ENCODE data around the gene FOXO1.

The FOXO1 gene

DNA sequence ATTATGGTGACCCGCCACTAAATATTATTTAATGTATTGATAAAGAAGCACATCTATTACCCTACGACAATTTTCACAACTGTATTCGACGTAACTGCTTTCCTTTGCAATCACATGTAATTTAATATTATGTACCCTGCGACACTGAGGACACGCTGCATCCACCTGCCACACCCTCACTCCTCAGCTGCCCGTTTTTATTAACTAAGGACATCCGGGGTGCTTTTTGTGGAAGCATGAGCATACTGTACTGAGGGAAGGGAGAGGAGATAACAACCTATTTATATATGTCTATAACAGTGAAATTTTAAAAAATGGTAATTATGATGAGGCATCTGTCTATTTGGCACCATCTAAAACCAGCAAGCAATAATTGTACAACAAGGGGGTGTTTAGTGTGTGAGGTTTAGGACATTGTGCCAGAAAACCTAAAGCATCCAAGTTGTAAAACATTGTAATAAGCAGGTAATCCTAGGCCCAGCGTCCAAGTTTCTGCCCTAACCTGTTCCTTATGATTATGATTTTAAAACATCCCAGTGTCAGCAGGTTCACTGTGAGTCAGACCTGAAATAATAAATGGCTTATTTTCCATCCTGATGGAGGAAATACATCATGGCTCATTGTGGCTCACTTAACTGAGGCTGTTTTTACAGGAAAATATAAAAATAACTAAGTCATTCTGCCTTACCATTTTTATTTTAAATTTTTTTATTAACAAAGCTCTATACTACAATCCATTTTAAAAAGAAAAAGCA lies 56.3 kb downstream of the FOXO1 start:
- no peak overlapping the region for H3K27ac ChIP-seq
- TF ChIP-seq, protein P1, sequence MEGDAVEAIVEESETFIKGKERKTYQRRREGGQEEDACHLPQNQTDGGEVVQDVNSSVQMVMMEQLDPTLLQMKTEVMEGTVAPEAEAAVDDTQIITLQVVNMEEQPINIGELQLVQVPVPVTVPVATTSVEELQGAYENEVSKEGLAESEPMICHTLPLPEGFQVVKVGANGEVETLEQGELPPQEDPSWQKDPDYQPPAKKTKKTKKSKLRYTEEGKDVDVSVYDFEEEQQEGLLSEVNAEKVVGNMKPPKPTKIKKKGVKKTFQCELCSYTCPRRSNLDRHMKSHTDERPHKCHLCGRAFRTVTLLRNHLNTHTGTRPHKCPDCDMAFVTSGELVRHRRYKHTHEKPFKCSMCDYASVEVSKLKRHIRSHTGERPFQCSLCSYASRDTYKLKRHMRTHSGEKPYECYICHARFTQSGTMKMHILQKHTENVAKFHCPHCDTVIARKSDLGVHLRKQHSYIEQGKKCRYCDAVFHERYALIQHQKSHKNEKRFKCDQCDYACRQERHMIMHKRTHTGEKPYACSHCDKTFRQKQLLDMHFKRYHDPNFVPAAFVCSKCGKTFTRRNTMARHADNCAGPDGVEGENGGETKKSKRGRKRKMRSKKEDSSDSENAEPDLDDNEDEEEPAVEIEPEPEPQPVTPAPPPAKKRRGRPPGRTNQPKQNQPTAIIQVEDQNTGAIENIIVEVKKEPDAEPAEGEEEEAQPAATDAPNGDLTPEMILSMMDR (IDR thresholded peaks at IDR 0.05) = no peak

DNA sequence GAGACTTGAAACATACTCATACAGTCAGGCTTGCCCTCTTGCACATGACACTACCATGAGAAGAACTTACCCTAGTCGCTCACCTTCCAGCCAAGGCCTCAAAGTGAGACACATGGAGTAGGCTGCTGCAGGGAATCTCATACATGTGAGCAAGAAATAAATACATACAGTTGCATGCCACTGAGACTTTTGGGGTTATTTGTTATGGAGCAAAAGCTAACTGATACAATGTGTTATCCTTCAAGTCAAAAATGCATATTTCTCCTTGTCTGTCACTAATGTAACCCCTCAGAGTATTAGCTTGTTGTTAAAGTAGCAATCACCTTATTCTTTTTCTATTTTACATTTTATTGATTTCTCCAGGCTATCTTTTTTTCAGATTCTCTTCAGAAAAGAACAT lies 58.1 kb downstream of the FOXO1 start:
- no peak for DNase-seq (ENCODE audit: low spot score)
- no peak overlapping the region for H3K4me3 ChIP-seq
- no peak overlapping the region for H3K27ac ChIP-seq
- TF ChIP-seq, protein P1 (IDR thresholded peaks at IDR 0.05) = no peak

More for the DNA sequence above, 56.3 kb downstream of the FOXO1 start:
- no peak overlapping the region for H3K4me3 ChIP-seq
- no peak for DNase-seq (ENCODE audit: low spot score)

GRCh38 chr13:40605573-40605972 lies 60.9 kb downstream of the FOXO1 start:
- DNase-seq (ENCODE audit: low spot score) = no peak
- TF ChIP-seq, protein P1 (IDR thresholded peaks at IDR 0.05) = no peak

GRCh38 chr13:40604135-40604534 lies 62.3 kb downstream of the FOXO1 start:
- no peak overlapping the region for H3K27ac ChIP-seq
- no peak for DNase-seq (ENCODE audit: low spot score)
- TF ChIP-seq, protein P1 (IDR thresholded peaks at IDR 0.05) = no peak
- no peak overlapping the region for H3K4me3 ChIP-seq

More at GRCh38 chr13:40605573-40605972, 60.9 kb downstream of the FOXO1 start:
- H3K4me3 ChIP-seq = no peak overlapping the region
- no peak overlapping the region for H3K27ac ChIP-seq

- H3K4me3 ChIP-seq = no peak overlapping the region
- DNase-seq (ENCODE audit: low spot score) = no peak
- no peak overlapping the region for H3K27ac ChIP-seq
- TF ChIP-seq, protein P1 (IDR thresholded peaks at IDR 0.05) = no peak
Measured at GRCh38 chr13:40600149-40600751, 66.2 kb downstream of the FOXO1 start.

DNA sequence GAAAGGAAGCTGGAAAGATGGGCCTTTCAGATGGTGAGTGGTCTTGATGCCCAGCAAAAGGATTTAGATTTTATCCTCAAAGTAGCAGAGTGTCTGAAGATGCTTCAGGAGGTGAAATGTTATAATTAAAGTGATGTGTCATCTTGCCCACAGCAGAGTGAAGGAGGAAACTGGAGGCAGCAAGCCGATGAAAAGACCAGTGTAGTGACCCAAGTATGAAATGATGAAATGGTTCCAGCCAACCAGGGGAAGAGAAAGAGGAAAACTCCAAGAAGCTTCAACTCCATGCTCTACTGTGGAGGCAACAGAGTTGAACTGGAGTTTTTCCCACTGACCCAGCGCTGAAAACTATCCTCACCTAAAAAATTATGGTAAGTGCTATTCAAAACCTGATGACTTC lies 66.7 kb downstream of the FOXO1 start:
- Histone ChIP-seq H3K27ac (no peak overlapping the region), H3K4me3 (no peak overlapping the region)
- TF ChIP-seq, protein P1 (IDR thresholded peaks at IDR 0.05) = no peak

DNA sequence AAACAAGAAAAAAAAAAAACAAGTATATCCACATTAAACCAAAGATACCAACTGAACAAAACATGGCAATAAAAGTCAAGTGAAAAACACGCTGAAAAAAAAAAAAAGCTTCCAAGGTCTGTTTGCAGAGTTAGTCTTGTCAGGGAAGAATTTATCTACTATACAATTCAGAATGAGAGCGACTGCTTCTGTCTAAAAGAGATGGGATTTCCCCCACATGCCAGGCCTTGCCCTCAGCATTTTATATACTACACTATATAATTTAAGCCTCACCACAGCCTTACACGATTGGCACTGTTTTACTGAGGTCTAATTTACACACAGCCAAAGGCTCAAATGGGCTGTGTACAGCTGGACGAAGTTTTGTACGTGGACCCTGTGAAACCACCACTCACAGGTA lies 67.3 kb downstream of the FOXO1 start:
- DNase-seq (ENCODE audit: low spot score) = no peak
- TF ChIP-seq, protein P1 (IDR thresholded peaks at IDR 0.05) = no peak
- no peak overlapping the region for H3K27ac ChIP-seq
- H3K4me3 ChIP-seq = no peak overlapping the region

More for the DNA sequence above, 66.7 kb downstream of the FOXO1 start:
- no peak for DNase-seq (ENCODE audit: low spot score)
